OCI-LY7 (cell line): Measurements from ENCODE around the gene EVA1B. TPM values are rescaled to one million over a fixed set of nuclear protein-coding genes. Genes with fewer than 3 reads are reported as not detected.

Experiments
- BruUV-seq: library from RNA; stranded (reverse); fragments of 400-500 nt; replicated peaks from 2 replicates; lab custom pipeline; 2021; lab: Mats Ljungman, UMichigan
- CTCF ChIA-PET: fragments of 300-600 bp; sonication (Branson Sonifier 250); formaldehyde crosslinking; loops from one replicate; lab custom pipeline; 2022; ENCODE audit warnings: antibody characterized with exemption; ENCODE audit not compliant: unreplicated experiment; lab: Charles Lee
- POLR2A ChIA-PET: fragments of 300-600 bp; sonication (Branson Sonifier 250); formaldehyde crosslinking; loops from one replicate; lab custom pipeline; 2022; ENCODE audit warnings: antibody characterized with exemption; lab: Charles Lee
- DNase-seq: peaks from one replicate; pipeline ENCODE4 v3.0.0-alpha.2; 2015; ENCODE audit warnings: low spot score
- H2AFZ ChIP-seq: fragments of 200-600 bp; sonication (generic), shearing (Covaris generic); 2 replicates; pipeline ENCODE4 v1.6.1; 2014; ENCODE audit warnings: mild to moderate bottlenecking, antibody characterized with exemption, low read length, moderate library complexity
- H3K27ac ChIP-seq: fragments of 200-600 bp; sonication (generic); 2 replicates; pipeline ENCODE4 v1.5.1; 2014; ENCODE audit warnings: mixed run types, low read depth, mild to moderate bottlenecking, moderate library complexity, low read length, inconsistent platforms; ENCODE audit not compliant: poor library complexity, severe bottlenecking
- H3K36me3 ChIP-seq: fragments of 200-600 bp; sonication (generic); 2 replicates; pipeline ENCODE4 v1.6.1; 2014; ENCODE audit warnings: mild to moderate bottlenecking, antibody characterized with exemption, low read length, moderate library complexity, mixed read lengths; ENCODE audit not compliant: insufficient read depth
- H3K4me1 ChIP-seq: fragments of 200-600 bp; sonication (generic); 2 replicates; pipeline ENCODE4 v1.5.1; 2014; ENCODE audit warnings: mild to moderate bottlenecking, low read length; ENCODE audit not compliant: insufficient read depth, poor library complexity, severe bottlenecking
- H3K4me2 ChIP-seq: fragments of 200-600 bp; sonication (generic); 2 replicates; pipeline ENCODE4 v1.6.1; 2014; ENCODE audit warnings: mild to moderate bottlenecking, low read length
- H3K4me3 ChIP-seq: fragments of 200-600 bp; sonication (generic); 2 replicates; pipeline ENCODE4 v1.5.1; 2014; ENCODE audit warnings: mild to moderate bottlenecking, low read depth, low read length; ENCODE audit not compliant: poor library complexity, severe bottlenecking
- H3K79me2 ChIP-seq: fragments of 200-600 bp; sonication (generic); 2 replicates; pipeline ENCODE4 v1.6.1; 2016; ENCODE audit warnings: low read depth, mild to moderate bottlenecking, low read length, moderate library complexity, mixed read lengths; ENCODE audit not compliant: insufficient read depth
- H3K9me2 ChIP-seq: fragments of 200-600 bp; sonication (generic); 2 replicates; pipeline ENCODE4 v1.6.1; 2016; ENCODE audit warnings: mild to moderate bottlenecking, low read length, mixed read lengths; ENCODE audit not compliant: insufficient read depth
- H3K9me3 ChIP-seq: fragments of 200-600 bp; sonication (generic); 2 replicates; pipeline ENCODE4 v1.6.1; 2014; ENCODE audit warnings: mild to moderate bottlenecking, mixed run types, low read length, mixed read lengths
- H4K20me1 ChIP-seq: fragments of 200-600 bp; sonication (generic); 2 replicates; pipeline ENCODE4 v1.6.1; 2014; ENCODE audit warnings: mild to moderate bottlenecking, antibody characterized with exemption, low read length, moderate library complexity, mixed read lengths; ENCODE audit not compliant: insufficient read depth
- EZH2phosphoT487 ChIP-seq: fragments of 200-600 bp; sonication (generic); IDR thresholded peaks from 2 replicates; pipeline ENCODE4 v1.6.1; 2018; ENCODE audit warnings: low read depth, borderline replicate concordance, mild to moderate bottlenecking, mixed run types, antibody characterized with exemption, low read length, moderate library complexity, mixed read lengths
- intact Hi-C: fragments of 100-400 bp; cut with micrococcal nuclease; formaldehyde crosslinking; loops from one replicate; pipeline ENCODE4 v1.10.0; 2022; ENCODE audit not compliant: unreplicated experiment
- total RNA-seq, 2 experiments: library from RNA; depleted of rRNA in 1 of 2; stranded (reverse); fragments of >200 nt in 1 of 2; shearing (Covaris generic) in 1 of 2; gene quantifications; 2 replicates each; pipeline ENCODE4 v1.2.3, GENCODE V29; 2014 to 2022
- TF ChIP-seq, protein P1 (sequence below): fragments of 200-600 bp; sonication (generic); conservative IDR thresholded peaks from 2 replicates; pipeline ENCODE4 v1.5.1; 2014; ENCODE audit warnings: mild to moderate bottlenecking, antibody characterized with exemption, low read length, moderate library complexity, mixed read lengths

Gene EVA1B
- total RNA-seq, 2 experiments from 2014 or later = 0.84 to 2.0 TPM

GRCh38 chr1:36328088-36328480, 4.6 kb upstream of the EVA1B start:
- Histone ChIP-seq H3K9me3 (no peaks in the 10 kb centered on the region), H4K20me1 (no peaks in the 10 kb centered on the region), H3K27ac (no peak overlapping the region), H3K4me2 (no peak overlapping the region), H3K36me3 (no peaks in the 10 kb centered on the region), H2AFZ (no peak overlapping the region), H3K79me2 (no peaks in the 10 kb centered on the region), H3K9me2 (no peaks in the 10 kb centered on the region), H3K4me1 (peaks cover 51% of the 10 kb centered on the region), H3K4me3 (no peak overlapping the region)
- no peak for TF ChIP-seq EZH2phosphoT487
- TF ChIP-seq, protein P1, sequence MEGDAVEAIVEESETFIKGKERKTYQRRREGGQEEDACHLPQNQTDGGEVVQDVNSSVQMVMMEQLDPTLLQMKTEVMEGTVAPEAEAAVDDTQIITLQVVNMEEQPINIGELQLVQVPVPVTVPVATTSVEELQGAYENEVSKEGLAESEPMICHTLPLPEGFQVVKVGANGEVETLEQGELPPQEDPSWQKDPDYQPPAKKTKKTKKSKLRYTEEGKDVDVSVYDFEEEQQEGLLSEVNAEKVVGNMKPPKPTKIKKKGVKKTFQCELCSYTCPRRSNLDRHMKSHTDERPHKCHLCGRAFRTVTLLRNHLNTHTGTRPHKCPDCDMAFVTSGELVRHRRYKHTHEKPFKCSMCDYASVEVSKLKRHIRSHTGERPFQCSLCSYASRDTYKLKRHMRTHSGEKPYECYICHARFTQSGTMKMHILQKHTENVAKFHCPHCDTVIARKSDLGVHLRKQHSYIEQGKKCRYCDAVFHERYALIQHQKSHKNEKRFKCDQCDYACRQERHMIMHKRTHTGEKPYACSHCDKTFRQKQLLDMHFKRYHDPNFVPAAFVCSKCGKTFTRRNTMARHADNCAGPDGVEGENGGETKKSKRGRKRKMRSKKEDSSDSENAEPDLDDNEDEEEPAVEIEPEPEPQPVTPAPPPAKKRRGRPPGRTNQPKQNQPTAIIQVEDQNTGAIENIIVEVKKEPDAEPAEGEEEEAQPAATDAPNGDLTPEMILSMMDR = no peak
- no peak for DNase-seq
- ChIA-PET POLR2A (no interaction called here), CTCF (no interaction called here)
- intact Hi-C loops = no loop called here
- BruUV-seq = no TSS peak

DNA sequence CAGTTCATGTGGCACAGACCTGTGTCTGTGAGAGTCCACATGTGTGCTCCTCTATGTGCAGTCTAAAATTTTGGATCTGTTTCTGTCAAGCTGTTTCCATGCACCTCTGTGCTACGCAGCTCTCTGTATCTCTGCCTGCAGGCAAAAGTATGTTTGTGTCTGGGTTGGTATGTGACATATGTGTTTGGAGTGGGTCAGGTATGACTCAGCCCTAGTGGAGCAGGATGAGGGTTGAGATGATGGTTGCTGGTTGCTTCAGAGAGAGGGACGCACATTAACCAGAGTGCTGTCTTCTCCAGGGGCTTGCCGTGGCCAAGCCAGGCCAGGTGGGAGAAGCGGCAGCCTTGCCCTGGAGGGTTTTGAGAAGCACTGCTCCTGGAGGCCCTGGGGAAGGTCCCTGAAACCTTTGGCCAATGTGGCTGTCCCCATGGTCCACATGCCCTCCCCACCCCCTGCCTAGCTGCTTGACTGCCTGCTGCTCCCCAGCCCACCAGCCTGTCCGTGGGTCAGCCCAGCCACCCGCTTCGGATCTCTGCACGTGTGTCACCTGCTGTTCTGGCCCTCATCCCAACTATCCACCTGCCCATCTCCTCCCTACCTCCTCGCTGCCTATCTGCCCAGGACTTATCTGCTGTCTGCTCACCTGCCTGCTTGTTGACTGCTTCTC, 4.1 kb upstream of the EVA1B start:
- Histone ChIP-seq H3K4me2 (no peak overlapping the region), H3K36me3 (no peaks in the 10 kb centered on the region), H3K4me1 (peaks cover 55% of the 10 kb centered on the region), H4K20me1 (no peaks in the 10 kb centered on the region), H3K4me3 (no peak overlapping the region), H2AFZ (no peak overlapping the region), H3K27ac (no peak overlapping the region), H3K9me3 (no peaks in the 10 kb centered on the region), H3K9me2 (no peaks in the 10 kb centered on the region), H3K79me2 (no peaks in the 10 kb centered on the region)
- BruUV-seq = no TSS peak
- intact Hi-C loops = no loop called here
- ChIA-PET CTCF (no interaction called here), POLR2A (no interaction called here)
- no peak for DNase-seq
- TF ChIP-seq, protein P1 = no peak
- TF ChIP-seq EZH2phosphoT487 = no peak

DNA sequence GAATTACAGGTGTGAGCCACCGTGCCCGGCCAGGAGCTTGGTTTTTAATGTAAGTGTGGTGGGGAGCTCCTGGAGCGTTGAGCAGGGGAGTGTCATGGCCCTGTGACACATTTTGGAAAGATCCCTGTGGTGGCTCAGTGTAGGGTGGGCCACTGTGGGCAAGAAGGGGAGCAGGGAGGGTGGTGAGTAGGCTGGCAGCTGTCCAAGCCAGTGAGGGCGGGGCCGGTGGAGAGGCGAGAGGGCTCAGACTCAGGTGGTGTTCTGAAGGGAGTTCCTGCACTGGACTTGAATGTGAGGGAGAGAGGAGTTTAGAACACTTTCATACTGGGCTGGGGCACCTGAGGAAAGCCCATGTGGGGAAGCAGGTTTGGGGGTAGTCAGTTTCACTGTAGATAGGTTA, 3.1 kb upstream of the EVA1B start:
- BruUV-seq = no TSS peak
- Histone ChIP-seq H2AFZ (no peak overlapping the region), H3K4me1 (peaks cover 55% of the 10 kb centered on the region), H3K36me3 (no peaks in the 10 kb centered on the region), H3K4me3 (no peak overlapping the region), H3K9me2 (no peaks in the 10 kb centered on the region), H3K79me2 (no peaks in the 10 kb centered on the region), H3K9me3 (no peaks in the 10 kb centered on the region), H3K4me2 (no peak overlapping the region), H3K27ac (no peak overlapping the region), H4K20me1 (no peaks in the 10 kb centered on the region)
- intact Hi-C loops = no loop called here
- TF ChIP-seq EZH2phosphoT487 = no peak
- TF ChIP-seq, protein P1 = no peak
- ChIA-PET POLR2A (no interaction called here), CTCF (no interaction called here)
- peak; percentile 34 for DNase-seq
